A549 (cell line): ENCODE measurements around the gene IL1RL2.

Experiments used
- CBX2 ChIP-seq: fragments of 200-600 bp; sonication (generic); IDR thresholded peaks from 2 replicates; pipeline ENCODE4 v1.6.1; 2016; ENCODE audit warnings: low read depth, mild to moderate bottlenecking, borderline replicate concordance
- TF ChIP-seq, protein P1 (sequence below): fragments of >200 bp; sonication (Bioruptor Twin); formaldehyde crosslinking; IDR thresholded peaks from 3 replicates; pipeline ENCODE4 v1.5.1; 2016
- TF ChIP-seq, protein P2 (sequence below): IDR thresholded peaks from 2 replicates; pipeline ENCODE4 v1.6.1; 2012
- TF ChIP-seq, protein P3 (sequence below): IDR thresholded peaks from 2 replicates; pipeline ENCODE4 v1.6.1; 2012

DNA sequence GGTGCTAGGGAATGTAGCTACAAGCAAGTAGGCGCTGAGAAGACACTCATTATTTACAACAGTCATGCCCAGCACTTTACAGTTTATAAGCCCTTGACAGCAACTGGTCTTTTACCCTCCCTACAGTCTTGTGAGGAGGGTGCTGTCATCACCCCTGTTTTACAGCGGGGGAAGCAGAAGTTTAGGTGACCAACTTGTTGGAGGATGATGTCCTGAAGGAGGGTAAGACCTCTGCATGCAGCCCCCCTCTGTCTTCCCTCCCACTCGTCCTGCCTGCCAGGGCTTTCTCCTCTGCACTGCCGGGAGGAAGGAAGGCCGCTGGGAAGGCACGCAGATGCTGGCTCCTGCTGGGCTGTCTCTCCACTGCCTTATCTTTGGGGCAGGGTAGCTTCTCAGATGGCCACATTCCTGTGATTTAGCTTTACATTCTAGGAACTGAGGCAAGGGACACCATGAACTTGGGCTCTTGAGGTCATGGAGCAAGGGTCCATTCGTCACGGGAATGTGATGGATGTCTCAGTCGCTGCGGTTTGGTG lies 43.3 kb upstream of the IL1RL2 start:
- TF ChIP-seq, protein P1, sequence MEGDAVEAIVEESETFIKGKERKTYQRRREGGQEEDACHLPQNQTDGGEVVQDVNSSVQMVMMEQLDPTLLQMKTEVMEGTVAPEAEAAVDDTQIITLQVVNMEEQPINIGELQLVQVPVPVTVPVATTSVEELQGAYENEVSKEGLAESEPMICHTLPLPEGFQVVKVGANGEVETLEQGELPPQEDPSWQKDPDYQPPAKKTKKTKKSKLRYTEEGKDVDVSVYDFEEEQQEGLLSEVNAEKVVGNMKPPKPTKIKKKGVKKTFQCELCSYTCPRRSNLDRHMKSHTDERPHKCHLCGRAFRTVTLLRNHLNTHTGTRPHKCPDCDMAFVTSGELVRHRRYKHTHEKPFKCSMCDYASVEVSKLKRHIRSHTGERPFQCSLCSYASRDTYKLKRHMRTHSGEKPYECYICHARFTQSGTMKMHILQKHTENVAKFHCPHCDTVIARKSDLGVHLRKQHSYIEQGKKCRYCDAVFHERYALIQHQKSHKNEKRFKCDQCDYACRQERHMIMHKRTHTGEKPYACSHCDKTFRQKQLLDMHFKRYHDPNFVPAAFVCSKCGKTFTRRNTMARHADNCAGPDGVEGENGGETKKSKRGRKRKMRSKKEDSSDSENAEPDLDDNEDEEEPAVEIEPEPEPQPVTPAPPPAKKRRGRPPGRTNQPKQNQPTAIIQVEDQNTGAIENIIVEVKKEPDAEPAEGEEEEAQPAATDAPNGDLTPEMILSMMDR, result no peak
- TF ChIP-seq CBX2, result no peak
- TF ChIP-seq, protein P2, sequence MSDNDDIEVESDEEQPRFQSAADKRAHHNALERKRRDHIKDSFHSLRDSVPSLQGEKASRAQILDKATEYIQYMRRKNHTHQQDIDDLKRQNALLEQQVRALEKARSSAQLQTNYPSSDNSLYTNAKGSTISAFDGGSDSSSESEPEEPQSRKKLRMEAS, result no peak
- TF ChIP-seq, protein P3, sequence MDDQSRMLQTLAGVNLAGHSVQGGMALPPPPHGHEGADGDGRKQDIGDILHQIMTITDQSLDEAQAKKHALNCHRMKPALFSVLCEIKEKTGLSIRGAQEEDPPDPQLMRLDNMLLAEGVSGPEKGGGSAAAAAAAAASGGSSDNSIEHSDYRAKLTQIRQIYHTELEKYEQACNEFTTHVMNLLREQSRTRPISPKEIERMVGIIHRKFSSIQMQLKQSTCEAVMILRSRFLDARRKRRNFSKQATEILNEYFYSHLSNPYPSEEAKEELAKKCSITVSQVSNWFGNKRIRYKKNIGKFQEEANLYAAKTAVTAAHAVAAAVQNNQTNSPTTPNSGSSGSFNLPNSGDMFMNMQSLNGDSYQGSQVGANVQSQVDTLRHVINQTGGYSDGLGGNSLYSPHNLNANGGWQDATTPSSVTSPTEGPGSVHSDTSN, result no peak
